Measurements from ENCODE around the gene PARP8. TPM values are rescaled to one million over a fixed set of nuclear protein-coding genes. Genes with fewer than 3 reads are reported as not detected.

PARP8 gene
- total RNA-seq, 1 experiment from 2014 or later: 23.2 TPM

DNA sequence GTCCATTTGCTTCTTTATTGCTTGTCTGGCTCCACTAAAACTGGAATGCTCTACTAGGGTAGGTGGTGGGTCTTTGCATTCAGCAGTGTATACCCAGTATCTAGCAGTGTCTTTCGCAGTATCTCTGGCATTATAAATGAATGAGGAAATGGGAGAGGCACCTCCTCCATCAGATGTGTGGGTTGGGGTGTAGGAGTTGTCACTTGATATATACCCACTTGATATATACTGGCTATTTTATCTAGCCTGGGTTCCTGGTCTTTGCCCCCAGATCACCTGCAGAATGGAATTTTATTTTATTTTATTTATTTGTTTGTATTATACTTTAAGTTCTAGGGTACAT, 208.5 kb downstream of the PARP8 start (continued):
- TF ChIP-seq, protein P1, sequence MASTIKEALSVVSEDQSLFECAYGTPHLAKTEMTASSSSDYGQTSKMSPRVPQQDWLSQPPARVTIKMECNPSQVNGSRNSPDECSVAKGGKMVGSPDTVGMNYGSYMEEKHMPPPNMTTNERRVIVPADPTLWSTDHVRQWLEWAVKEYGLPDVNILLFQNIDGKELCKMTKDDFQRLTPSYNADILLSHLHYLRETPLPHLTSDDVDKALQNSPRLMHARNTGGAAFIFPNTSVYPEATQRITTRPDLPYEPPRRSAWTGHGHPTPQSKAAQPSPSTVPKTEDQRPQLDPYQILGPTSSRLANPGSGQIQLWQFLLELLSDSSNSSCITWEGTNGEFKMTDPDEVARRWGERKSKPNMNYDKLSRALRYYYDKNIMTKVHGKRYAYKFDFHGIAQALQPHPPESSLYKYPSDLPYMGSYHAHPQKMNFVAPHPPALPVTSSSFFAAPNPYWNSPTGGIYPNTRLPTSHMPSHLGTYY (CRISPR knock-in tag; IDR thresholded peaks at IDR 0.05): no peak
- TF ChIP-seq, protein P2, sequence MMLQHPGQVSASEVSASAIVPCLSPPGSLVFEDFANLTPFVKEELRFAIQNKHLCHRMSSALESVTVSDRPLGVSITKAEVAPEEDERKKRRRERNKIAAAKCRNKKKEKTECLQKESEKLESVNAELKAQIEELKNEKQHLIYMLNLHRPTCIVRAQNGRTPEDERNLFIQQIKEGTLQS (CRISPR knock-in tag; conservative IDR thresholded peaks at IDR 0.05): no peak
- TF ChIP-seq MYBL2 (CRISPR knock-in tag; IDR thresholded peaks at IDR 0.05): no peak
- TF ChIP-seq, protein P3, sequence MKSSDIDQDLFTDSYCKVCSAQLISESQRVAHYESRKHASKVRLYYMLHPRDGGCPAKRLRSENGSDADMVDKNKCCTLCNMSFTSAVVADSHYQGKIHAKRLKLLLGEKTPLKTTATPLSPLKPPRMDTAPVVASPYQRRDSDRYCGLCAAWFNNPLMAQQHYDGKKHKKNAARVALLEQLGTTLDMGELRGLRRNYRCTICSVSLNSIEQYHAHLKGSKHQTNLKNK (CRISPR knock-in tag; IDR thresholded peaks at IDR 0.05): no peak
- TF ChIP-seq CBFB (CRISPR knock-in tag; IDR thresholded peaks at IDR 0.05; ENCODE audit: low read depth): no peak
- TF ChIP-seq, protein P4, sequence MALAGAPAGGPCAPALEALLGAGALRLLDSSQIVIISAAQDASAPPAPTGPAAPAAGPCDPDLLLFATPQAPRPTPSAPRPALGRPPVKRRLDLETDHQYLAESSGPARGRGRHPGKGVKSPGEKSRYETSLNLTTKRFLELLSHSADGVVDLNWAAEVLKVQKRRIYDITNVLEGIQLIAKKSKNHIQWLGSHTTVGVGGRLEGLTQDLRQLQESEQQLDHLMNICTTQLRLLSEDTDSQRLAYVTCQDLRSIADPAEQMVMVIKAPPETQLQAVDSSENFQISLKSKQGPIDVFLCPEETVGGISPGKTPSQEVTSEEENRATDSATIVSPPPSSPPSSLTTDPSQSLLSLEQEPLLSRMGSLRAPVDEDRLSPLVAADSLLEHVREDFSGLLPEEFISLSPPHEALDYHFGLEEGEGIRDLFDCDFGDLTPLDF (CRISPR knock-in tag; IDR thresholded peaks at IDR 0.05): no peak
- TF ChIP-seq ZNF121 (CRISPR knock-in tag; IDR thresholded peaks at IDR 0.05): no peak
- TF ChIP-seq KAT7 (CRISPR knock-in tag; IDR thresholded peaks at IDR 0.05; ENCODE audit: borderline replicate concordance): no peak
- TF ChIP-seq ZBTB21 (CRISPR knock-in tag; IDR thresholded peaks at IDR 0.05; ENCODE audit: borderline replicate concordance): no peak

DNA sequence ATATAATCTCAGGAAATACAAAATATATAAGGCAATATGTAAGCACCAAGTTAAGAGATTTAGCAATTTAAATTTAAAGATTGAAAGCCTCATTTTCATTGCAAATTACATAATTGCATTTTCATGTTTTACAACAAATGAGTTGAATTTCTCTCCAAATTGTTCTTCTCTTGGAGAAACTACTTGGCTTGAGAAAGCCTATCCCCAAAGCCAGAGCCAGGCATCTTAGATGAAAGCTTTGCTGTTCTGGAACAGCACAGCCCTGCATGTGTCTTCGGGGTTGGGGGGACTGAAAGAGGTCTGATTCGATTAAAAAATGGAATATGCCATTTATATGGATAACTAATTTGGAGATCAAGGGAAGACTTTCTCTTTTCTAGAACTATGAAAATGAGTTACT, 212.0 kb downstream of the PARP8 start:
- H3K9me3 Mint-ChIP-seq: peaks cover 5% of the 10 kb centered on the region; the same call in 1 of the 2 replicates
- no peak for DNase-seq (ENCODE audit: low spot score)
- ChIA-PET CTCF (no interaction called here), POLR2A (no interaction called here)
- peaks cover 4% of the 10 kb centered on the region; the same call in 1 of the 2 replicates for H3K27me3 Mint-ChIP-seq (ENCODE audit: low read depth)
- no peak for ATAC-seq
- H3K36me3 Mint-ChIP-seq: no peaks in the 10 kb centered on the region
- TF ChIP-seq, protein P1 (CRISPR knock-in tag; IDR thresholded peaks at IDR 0.05): no peak
- no peak for TF ChIP-seq TEAD4 (CRISPR knock-in tag; IDR thresholded peaks at IDR 0.05)
- TF ChIP-seq KAT7 (CRISPR knock-in tag; IDR thresholded peaks at IDR 0.05; ENCODE audit: borderline replicate concordance): no peak
- no peak for TF ChIP-seq ETV6 (CRISPR knock-in tag; IDR thresholded peaks at IDR 0.05)
- TF ChIP-seq, protein P5, sequence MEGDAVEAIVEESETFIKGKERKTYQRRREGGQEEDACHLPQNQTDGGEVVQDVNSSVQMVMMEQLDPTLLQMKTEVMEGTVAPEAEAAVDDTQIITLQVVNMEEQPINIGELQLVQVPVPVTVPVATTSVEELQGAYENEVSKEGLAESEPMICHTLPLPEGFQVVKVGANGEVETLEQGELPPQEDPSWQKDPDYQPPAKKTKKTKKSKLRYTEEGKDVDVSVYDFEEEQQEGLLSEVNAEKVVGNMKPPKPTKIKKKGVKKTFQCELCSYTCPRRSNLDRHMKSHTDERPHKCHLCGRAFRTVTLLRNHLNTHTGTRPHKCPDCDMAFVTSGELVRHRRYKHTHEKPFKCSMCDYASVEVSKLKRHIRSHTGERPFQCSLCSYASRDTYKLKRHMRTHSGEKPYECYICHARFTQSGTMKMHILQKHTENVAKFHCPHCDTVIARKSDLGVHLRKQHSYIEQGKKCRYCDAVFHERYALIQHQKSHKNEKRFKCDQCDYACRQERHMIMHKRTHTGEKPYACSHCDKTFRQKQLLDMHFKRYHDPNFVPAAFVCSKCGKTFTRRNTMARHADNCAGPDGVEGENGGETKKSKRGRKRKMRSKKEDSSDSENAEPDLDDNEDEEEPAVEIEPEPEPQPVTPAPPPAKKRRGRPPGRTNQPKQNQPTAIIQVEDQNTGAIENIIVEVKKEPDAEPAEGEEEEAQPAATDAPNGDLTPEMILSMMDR (IDR thresholded peaks at IDR 0.05): no peak
- TF ChIP-seq, protein P6, sequence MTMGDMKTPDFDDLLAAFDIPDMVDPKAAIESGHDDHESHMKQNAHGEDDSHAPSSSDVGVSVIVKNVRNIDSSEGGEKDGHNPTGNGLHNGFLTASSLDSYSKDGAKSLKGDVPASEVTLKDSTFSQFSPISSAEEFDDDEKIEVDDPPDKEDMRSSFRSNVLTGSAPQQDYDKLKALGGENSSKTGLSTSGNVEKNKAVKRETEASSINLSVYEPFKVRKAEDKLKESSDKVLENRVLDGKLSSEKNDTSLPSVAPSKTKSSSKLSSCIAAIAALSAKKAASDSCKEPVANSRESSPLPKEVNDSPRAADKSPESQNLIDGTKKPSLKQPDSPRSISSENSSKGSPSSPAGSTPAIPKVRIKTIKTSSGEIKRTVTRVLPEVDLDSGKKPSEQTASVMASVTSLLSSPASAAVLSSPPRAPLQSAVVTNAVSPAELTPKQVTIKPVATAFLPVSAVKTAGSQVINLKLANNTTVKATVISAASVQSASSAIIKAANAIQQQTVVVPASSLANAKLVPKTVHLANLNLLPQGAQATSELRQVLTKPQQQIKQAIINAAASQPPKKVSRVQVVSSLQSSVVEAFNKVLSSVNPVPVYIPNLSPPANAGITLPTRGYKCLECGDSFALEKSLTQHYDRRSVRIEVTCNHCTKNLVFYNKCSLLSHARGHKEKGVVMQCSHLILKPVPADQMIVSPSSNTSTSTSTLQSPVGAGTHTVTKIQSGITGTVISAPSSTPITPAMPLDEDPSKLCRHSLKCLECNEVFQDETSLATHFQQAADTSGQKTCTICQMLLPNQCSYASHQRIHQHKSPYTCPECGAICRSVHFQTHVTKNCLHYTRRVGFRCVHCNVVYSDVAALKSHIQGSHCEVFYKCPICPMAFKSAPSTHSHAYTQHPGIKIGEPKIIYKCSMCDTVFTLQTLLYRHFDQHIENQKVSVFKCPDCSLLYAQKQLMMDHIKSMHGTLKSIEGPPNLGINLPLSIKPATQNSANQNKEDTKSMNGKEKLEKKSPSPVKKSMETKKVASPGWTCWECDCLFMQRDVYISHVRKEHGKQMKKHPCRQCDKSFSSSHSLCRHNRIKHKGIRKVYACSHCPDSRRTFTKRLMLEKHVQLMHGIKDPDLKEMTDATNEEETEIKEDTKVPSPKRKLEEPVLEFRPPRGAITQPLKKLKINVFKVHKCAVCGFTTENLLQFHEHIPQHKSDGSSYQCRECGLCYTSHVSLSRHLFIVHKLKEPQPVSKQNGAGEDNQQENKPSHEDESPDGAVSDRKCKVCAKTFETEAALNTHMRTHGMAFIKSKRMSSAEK (CRISPR knock-in tag; IDR thresholded peaks at IDR 0.05; ENCODE audit: borderline replicate concordance): no peak
- no peak for TF ChIP-seq FOXJ3 (CRISPR knock-in tag; IDR thresholded peaks at IDR 0.05; ENCODE audit: borderline replicate concordance)
- no peak for TF ChIP-seq EMX1 (CRISPR knock-in tag; IDR thresholded peaks at IDR 0.05)
- no peak for TF ChIP-seq NFYB (CRISPR knock-in tag; conservative IDR thresholded peaks at IDR 0.05; ENCODE audit: low read depth)
- TF ChIP-seq, protein P7, sequence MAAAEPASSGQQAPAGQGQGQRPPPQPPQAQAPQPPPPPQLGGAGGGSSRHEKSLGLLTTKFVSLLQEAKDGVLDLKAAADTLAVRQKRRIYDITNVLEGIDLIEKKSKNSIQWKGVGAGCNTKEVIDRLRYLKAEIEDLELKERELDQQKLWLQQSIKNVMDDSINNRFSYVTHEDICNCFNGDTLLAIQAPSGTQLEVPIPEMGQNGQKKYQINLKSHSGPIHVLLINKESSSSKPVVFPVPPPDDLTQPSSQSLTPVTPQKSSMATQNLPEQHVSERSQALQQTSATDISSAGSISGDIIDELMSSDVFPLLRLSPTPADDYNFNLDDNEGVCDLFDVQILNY (CRISPR knock-in tag; IDR thresholded peaks at IDR 0.05): no peak
- no peak for TF ChIP-seq RORB (CRISPR knock-in tag; IDR thresholded peaks at IDR 0.05)
- no peak for TF ChIP-seq HMGA2 (CRISPR knock-in tag; IDR thresholded peaks at IDR 0.05)
- no peak for TF ChIP-seq CBFB (CRISPR knock-in tag; IDR thresholded peaks at IDR 0.05; ENCODE audit: low read depth)
- no peak for TF ChIP-seq ZNF317 (CRISPR knock-in tag; IDR thresholded peaks at IDR 0.05; ENCODE audit: borderline replicate concordance, low read depth)
- no peak for TF ChIP-seq CREB1 (CRISPR knock-in tag; IDR thresholded peaks at IDR 0.05)
- no peak for TF ChIP-seq MXD4 (CRISPR knock-in tag; IDR thresholded peaks at IDR 0.05; ENCODE audit: borderline replicate concordance)
- TF ChIP-seq, protein P2 (CRISPR knock-in tag; conservative IDR thresholded peaks at IDR 0.05): no peak
- no peak overlapping the region for H3K27ac Mint-ChIP-seq
- H3K4me3 Mint-ChIP-seq: no peak overlapping the region
- H3K4me1 Mint-ChIP-seq: no peaks in the 10 kb centered on the region

All from WTC11 (cell line).